Measurements from ENCODE around the gene SPCS1. TPM values are rescaled to one million over a fixed set of nuclear protein-coding genes. Genes with fewer than 3 reads are reported as not detected.

Gene SPCS1
- total and polyA plus RNA-seq, 9 of the 15 experiments (the other 6 are each of a cell fraction or from before 2014, with no cell fraction given): 73.9 to 567 (median 127) TPM

DNA sequence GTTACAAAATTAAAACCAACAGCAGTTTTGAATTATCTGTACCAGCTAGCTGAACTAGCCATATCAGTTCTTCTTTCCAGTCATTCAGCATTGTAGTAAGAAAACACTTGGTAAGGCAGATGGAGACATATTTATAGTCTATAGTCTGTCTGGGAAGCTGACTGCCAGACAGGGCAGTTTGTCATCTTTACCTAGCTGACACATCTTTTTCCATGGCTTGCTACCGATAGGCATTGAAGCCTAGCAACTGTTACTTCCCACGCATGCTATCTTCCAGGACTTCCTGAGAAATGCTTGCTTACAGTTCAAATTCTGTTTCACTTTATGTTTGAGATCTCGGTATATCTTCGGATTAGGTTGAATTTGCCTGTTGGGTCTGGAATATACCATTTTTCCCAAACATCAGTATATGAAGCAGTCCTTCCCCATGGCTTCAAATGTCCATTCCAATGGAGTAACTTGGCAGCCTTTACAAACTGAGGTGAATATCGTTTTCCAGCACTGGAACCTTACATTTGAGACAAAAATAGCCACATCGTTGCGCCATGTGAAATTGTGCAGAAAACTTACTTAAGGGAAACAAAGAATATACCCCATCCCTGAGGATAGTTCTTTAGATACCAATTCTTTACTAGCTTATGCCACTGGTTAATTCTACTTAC is 11.2 kb upstream of the SPCS1 start (continued):
- TF ChIP-seq CHD7 (IDR thresholded peaks at IDR 0.05; ENCODE audit: low read depth, low read length) (no peak), JUND (IDR thresholded peaks at IDR 0.05; ENCODE audit: borderline replicate concordance, low read depth, low read length) (peak; percentile 69; the same call in 1 of the 2 replicates), JUND (tag; IDR thresholded peaks at IDR 0.05; ENCODE audit: borderline replicate concordance, low read depth, low read length) (peak; percentile 43; the same call in 1 of the 3 replicates), CTBP1 (IDR thresholded peaks at IDR 0.05; ENCODE audit: borderline replicate concordance) (peak; percentile 58; the same call in 1 of the 2 replicates), MAFK (IDR thresholded peaks at IDR 0.05; ENCODE audit: low read length) (peak; percentile 20), ZKSCAN1 (IDR thresholded peaks at IDR 0.05; ENCODE audit: low read depth, low read length) (peak; percentile 62; the same call in 1 of the 2 replicates), RCOR1 (IDR thresholded peaks at IDR 0.05; ENCODE audit: borderline replicate concordance in 1 of 2, low read depth in 2 of 2, low read length in 2 of 2) (peak in 1 of 2 experiments; percentile 38; a peak in 1 of 4 replicates), ZNF24 (IDR thresholded peaks at IDR 0.05) (peak; percentile 38; the same call in 1 of the 2 replicates), NCOR1 (IDR thresholded peaks at IDR 0.05) (peak; percentile 82)
- TF ChIP-seq, protein P1, sequence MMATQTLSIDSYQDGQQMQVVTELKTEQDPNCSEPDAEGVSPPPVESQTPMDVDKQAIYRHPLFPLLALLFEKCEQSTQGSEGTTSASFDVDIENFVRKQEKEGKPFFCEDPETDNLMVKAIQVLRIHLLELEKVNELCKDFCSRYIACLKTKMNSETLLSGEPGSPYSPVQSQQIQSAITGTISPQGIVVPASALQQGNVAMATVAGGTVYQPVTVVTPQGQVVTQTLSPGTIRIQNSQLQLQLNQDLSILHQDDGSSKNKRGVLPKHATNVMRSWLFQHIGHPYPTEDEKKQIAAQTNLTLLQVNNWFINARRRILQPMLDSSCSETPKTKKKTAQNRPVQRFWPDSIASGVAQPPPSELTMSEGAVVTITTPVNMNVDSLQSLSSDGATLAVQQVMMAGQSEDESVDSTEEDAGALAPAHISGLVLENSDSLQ (IDR thresholded peaks at IDR 0.05): peak; percentile 81
- TF ChIP-seq, protein P2, sequence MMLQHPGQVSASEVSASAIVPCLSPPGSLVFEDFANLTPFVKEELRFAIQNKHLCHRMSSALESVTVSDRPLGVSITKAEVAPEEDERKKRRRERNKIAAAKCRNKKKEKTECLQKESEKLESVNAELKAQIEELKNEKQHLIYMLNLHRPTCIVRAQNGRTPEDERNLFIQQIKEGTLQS (IDR thresholded peaks at IDR 0.05): 0 out of 2 replicates have a peak, but pooled peaks have one; percentile 27
- TF ChIP-seq, protein P2 (CRISPR knock-in tag; conservative IDR thresholded peaks at IDR 0.05): no peak

All from K562 (cell line).